ENCODE data around the gene FTO. TPM values are rescaled to one million over a fixed set of nuclear protein-coding genes. Genes with fewer than 3 reads are reported as not detected.

The FTO gene
- total RNA-seq, 4 donors from 2014 or later, result 64.4 to 116 (median 71.3) TPM

DNA sequence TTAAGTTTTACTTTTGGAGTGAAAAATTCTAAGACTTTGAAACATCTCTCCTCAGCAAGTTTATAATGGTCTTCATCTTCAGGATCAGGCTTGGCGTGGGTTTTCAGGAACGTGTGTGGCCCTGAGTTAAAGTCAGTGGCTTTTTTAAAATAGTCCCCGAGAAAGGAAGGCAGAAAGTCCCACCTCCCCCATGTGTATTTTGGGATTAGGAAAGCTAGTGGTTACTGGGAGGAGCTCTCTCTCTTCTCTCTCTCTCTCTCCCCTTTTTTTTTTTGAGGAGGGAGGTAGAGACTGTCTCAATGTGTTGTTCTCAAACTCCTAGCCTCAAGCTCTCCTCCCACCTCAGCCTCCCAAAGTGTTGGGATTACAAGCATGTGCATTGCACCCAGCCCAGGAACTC lies 369.4 kb downstream of the FTO start:
- no peak for TF ChIP-seq POLR2AphosphoS5 (IDR thresholded peaks at IDR 0.05)
- no peak for TF ChIP-seq POLR2A (IDR thresholded peaks at IDR 0.05)
- Histone ChIP-seq H3K27ac (no peak overlapping the region), H3K4me1 (no peaks in the 10 kb centered on the region), H3K36me3 (no peaks in the 10 kb centered on the region), H3K9me3 (no peaks in the 10 kb centered on the region), H3K27me3 (no peaks in the 10 kb centered on the region), H3K4me3 (no peak overlapping the region)
- 82% methylated on average over 3 of the region's 3 CpGs for WGBS
- DNase-seq (ENCODE audit: low spot score in 2 of 2), result no peak

DNA sequence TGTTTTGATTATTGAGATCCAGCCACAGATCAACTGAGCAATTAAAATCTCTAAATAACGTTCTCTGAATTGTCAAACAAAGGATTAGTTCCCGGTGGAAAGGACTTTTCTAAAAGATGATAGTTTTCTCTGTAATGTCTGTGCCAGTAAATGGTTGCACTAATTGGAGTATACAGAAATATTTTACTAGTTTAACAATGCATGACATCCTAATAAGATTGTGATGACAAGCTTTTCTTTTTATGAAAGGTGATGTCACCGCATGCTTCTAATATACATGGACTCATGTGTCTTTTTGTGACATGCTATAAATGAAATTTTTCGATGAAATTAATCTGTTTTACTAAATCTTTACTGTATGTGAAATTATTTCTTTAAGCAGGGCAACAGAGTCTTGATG lies 371.5 kb downstream of the FTO start:
- DNase-seq (ENCODE audit: low spot score in 2 of 2), result no peak
- Histone ChIP-seq H3K4me1 (no peaks in the 10 kb centered on the region), H3K27ac (no peak overlapping the region), H3K27me3 (no peaks in the 10 kb centered on the region), H3K4me3 (no peak overlapping the region), H3K9me3 (no peaks in the 10 kb centered on the region), H3K36me3 (no peaks in the 10 kb centered on the region)
- TF ChIP-seq CTCF (IDR thresholded peaks at IDR 0.05), result no peak
- no peak for TF ChIP-seq POLR2A (IDR thresholded peaks at IDR 0.05)
- TF ChIP-seq EP300 (IDR thresholded peaks at IDR 0.05), result no peak
- TF ChIP-seq POLR2AphosphoS5 (IDR thresholded peaks at IDR 0.05), result no peak
- 85% methylated on average over 4 of the region's 4 CpGs for WGBS

DNA sequence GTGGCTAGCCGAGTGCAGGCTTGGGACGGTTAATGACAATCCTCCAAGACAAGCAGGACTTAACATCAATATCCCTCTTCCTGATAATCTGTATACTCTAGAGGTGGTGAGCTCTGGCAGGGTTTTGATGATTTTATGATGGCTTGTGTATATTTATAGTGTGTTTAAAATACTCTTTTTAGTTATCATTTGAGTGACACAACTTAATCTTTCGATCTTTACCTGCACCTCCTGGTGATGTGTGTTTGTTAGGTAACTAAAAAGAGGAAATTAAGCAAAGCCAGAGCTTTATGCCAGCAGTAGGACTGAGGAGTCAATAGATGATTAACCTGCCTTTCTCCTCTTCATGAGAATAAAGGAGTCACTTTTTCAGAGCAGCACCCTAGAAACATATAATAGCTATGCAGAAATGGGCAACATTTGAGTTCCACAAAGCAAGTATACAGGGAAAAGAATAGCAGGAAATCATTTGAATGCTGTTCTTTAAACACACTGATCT lies 372.1 kb downstream of the FTO start:
- H3K27ac ChIP-seq, result no peak overlapping the region
- DNase-seq (ENCODE audit: low spot score in 2 of 2), result no peak
- WGBS, result 92% methylated on average over 3 of the region's 3 CpGs
- H3K9me3 ChIP-seq, result no peaks in the 10 kb centered on the region
- H3K36me3 ChIP-seq, result no peaks in the 10 kb centered on the region
- H3K4me3 ChIP-seq, result no peak overlapping the region
- no peaks in the 10 kb centered on the region for H3K4me1 ChIP-seq
- H3K27me3 ChIP-seq, result no peaks in the 10 kb centered on the region
- TF ChIP-seq POLR2AphosphoS5 (IDR thresholded peaks at IDR 0.05), result no peak
- TF ChIP-seq CTCF (IDR thresholded peaks at IDR 0.05), result no peak
- no peak for TF ChIP-seq EP300 (IDR thresholded peaks at IDR 0.05)
- no peak for TF ChIP-seq POLR2A (IDR thresholded peaks at IDR 0.05)

DNA sequence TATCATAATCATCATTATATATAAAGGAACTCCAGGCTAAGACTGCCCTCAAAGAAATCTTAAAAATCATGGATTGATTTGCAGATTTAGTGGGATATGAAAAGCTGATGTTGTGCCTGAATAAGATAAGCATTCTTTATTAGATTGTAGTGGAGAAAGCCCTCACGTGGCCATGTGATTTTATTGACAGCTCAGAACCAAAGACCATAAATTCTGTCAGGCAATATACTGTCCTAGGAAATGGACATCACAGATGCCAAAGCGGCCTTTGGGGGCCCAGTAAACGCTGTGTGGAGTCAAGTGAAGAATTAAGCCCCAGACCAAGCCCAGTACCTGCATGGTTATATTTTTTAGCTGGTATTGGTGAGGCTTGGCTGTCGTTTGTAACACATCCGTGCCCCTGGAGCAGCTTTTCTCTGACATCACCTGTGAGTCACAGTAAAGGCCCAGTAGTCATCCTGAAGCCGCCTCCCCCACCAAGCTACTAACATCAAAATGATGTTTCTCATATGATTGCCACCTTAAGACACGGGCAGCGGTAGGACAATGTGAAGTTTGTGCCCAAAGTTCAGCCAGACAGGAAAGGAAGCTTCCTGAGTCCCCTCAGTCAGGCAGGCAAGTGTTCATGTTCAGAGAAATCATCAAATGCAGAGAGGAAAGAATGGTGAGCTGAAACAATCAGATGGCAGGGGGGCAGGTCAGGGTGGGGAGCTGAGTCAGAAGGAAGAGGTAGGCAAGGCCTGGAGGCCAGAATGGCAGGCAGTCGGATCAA lies 373.3 kb downstream of the FTO start:
- H3K27ac ChIP-seq, result no peak overlapping the region
- H3K9me3 ChIP-seq, result no peaks in the 10 kb centered on the region
- H3K36me3 ChIP-seq, result no peaks in the 10 kb centered on the region
- WGBS, result 86% methylated on average over 9 of the region's 9 CpGs
- no peaks in the 10 kb centered on the region for H3K27me3 ChIP-seq
- H3K4me3 ChIP-seq, result no peak overlapping the region
- H3K4me1 ChIP-seq, result no peaks in the 10 kb centered on the region
- TF ChIP-seq POLR2A (IDR thresholded peaks at IDR 0.05) (no peak), CTCF (IDR thresholded peaks at IDR 0.05) (no peak)
- no peak for DNase-seq (ENCODE audit: low spot score in 2 of 2)

GRCh38 chr16:54080524-54081008 lies 376.6 kb downstream of the FTO start:
- 76% methylated on average over 7 of the region's 7 CpGs for WGBS
- no peak for DNase-seq (ENCODE audit: low spot score in 2 of 2)
- Histone ChIP-seq H3K4me1 (no peaks in the 10 kb centered on the region), H3K27ac (peak overlapping the region; percentile 68), H3K36me3 (no peaks in the 10 kb centered on the region), H3K27me3 (no peaks in the 10 kb centered on the region), H3K4me3 (no peak overlapping the region), H3K9me3 (no peaks in the 10 kb centered on the region)
- TF ChIP-seq POLR2AphosphoS5 (IDR thresholded peaks at IDR 0.05) (peak in 2 of 3 donors; percentile 24 to 55), EP300 (IDR thresholded peaks at IDR 0.05) (no peak)

- WGBS, result 87% methylated on average over 4 of the region's 4 CpGs
- DNase-seq (ENCODE audit: low spot score in 2 of 2), result no peak
- no peak overlapping the region for H3K27ac ChIP-seq
- no peaks in the 10 kb centered on the region for H3K27me3 ChIP-seq
- TF ChIP-seq CTCF (IDR thresholded peaks at IDR 0.05) (no peak), POLR2AphosphoS5 (IDR thresholded peaks at IDR 0.05) (no peak), EP300 (IDR thresholded peaks at IDR 0.05) (no peak), POLR2A (IDR thresholded peaks at IDR 0.05) (no peak)
- no peaks in the 10 kb centered on the region for H3K36me3 ChIP-seq
- no peak overlapping the region for H3K4me3 ChIP-seq
- no peaks in the 10 kb centered on the region for H3K9me3 ChIP-seq
- H3K4me1 ChIP-seq, result no peaks in the 10 kb centered on the region
These were observed 382.8 kb downstream of the FTO start for GRCh38 chr16:54086791-54087190.
